HEK293 (cell line): ENCODE measurements around the gene DHDH.

Experiments
- CTCF ChIA-PET: fragments of 350-600 bp; formaldehyde crosslinking; extraction: SDS; loops from one replicate; lab custom pipeline; 2021; ENCODE audit warnings: antibody characterized with exemption; lab: Yijun Ruan, JAX
- POLR2A ChIA-PET: fragments of 300-600 bp; formaldehyde crosslinking; extraction: SDS; loops from one replicate; lab custom pipeline; 2020; ENCODE audit warnings: antibody characterized with exemption, inconsistent platforms; lab: Yijun Ruan, JAX
- H3K27ac ChIP-seq: fragments of 200-500 bp; sonication (Bioruptor generic); 2 replicates; pipeline ENCODE4 v1.5.1; 2014; ENCODE audit warnings: low read depth, low read length, control low read depth, inconsistent platforms; ENCODE audit errors: extremely low read depth
- H3K36me3 ChIP-seq, 2 experiments: fragments of 200-500 bp in 1 of 2; sonication (Bioruptor generic) in 1 of 2; 1 replicate in 1 of 2; 2 replicates in 1 of 2; pipeline ENCODE4 v1.5.1; 2014 to 2017; ENCODE audit warnings: inconsistent platforms in 2 of 2, low read length in 2 of 2; ENCODE audit not compliant: control insufficient read depth in 2 of 2, insufficient read depth in 1 of 2
- H3K4me1 ChIP-seq: fragments of 200-500 bp; sonication (Bioruptor generic); 2 replicates; pipeline ENCODE4 v1.5.1; 2014; ENCODE audit warnings: mild to moderate bottlenecking, low read length, inconsistent platforms; ENCODE audit not compliant: control insufficient read depth, insufficient read depth
- H3K4me3 ChIP-seq: 2 replicates; pipeline ENCODE4 v1.5.1; 2011; ENCODE audit warnings: low read depth, mild to moderate bottlenecking, control low read depth, low read length, moderate library complexity
- H3K9me3 ChIP-seq: fragments of 200-500 bp; sonication (Bioruptor generic); 2 replicates; pipeline ENCODE4 v1.5.1; 2014; ENCODE audit warnings: low read depth, low read length, inconsistent platforms; ENCODE audit not compliant: control insufficient read depth, insufficient read depth
- BCL11B ChIP-seq: fragments of 450-650 bp; formaldehyde crosslinking; IDR thresholded peaks from 2 replicates; pipeline ENCODE4 v1.5.1; 2016; ENCODE audit warnings: low read depth, missing biosample characterization, missing genetic modification characterization
- GLIS2 ChIP-seq: fragments of 450-650 bp; formaldehyde crosslinking; IDR thresholded peaks from 2 replicates; pipeline ENCODE4 v1.5.1; 2016; ENCODE audit warnings: missing biosample characterization, missing genetic modification characterization
- KLF1 ChIP-seq: fragments of 450-650 bp; formaldehyde crosslinking; IDR thresholded peaks from 2 replicates; pipeline ENCODE4 v1.5.1; 2016; ENCODE audit warnings: missing biosample characterization, missing genetic modification characterization
- KLF8 ChIP-seq: fragments of 450-650 bp; formaldehyde crosslinking; IDR thresholded peaks from 2 replicates; pipeline ENCODE4 v1.5.1; 2016; ENCODE audit warnings: missing biosample characterization, missing genetic modification characterization
- MZF1 ChIP-seq: fragments of 450-650 bp; formaldehyde crosslinking; IDR thresholded peaks from 2 replicates; pipeline ENCODE4 v1.5.1; 2017; ENCODE audit warnings: missing biosample characterization, missing genetic modification characterization, borderline replicate concordance
- SCRT2 ChIP-seq: fragments of 450-650 bp; formaldehyde crosslinking; IDR thresholded peaks from 2 replicates; pipeline ENCODE4 v1.5.1; 2016; ENCODE audit warnings: missing biosample characterization, missing genetic modification characterization
- SP3 ChIP-seq: fragments of 450-650 bp; formaldehyde crosslinking; IDR thresholded peaks from 2 replicates; pipeline ENCODE4 v1.5.1; 2016; ENCODE audit warnings: missing biosample characterization, missing genetic modification characterization
- SP7 ChIP-seq: fragments of 450-650 bp; formaldehyde crosslinking; IDR thresholded peaks from 2 replicates; pipeline ENCODE4 v1.5.1; 2016; ENCODE audit warnings: missing biosample characterization, missing genetic modification characterization
- ZBTB20 ChIP-seq: fragments of 450-650 bp; formaldehyde crosslinking; IDR thresholded peaks from 2 replicates; pipeline ENCODE4 v1.5.1; 2016; ENCODE audit warnings: missing biosample characterization, missing genetic modification characterization
- ZBTB48 ChIP-seq: fragments of 450-650 bp; formaldehyde crosslinking; IDR thresholded peaks from 2 replicates; pipeline ENCODE4 v1.5.1; 2016; ENCODE audit warnings: missing biosample characterization, missing genetic modification characterization
- ZBTB7A ChIP-seq: fragments of 450-650 bp; formaldehyde crosslinking; IDR thresholded peaks from 2 replicates; pipeline ENCODE4 v1.5.1; 2016; ENCODE audit warnings: low read depth, missing biosample characterization, missing genetic modification characterization
- ZEB2 ChIP-seq: fragments of 450-650 bp; formaldehyde crosslinking; IDR thresholded peaks from 2 replicates; pipeline ENCODE4 v1.5.1; 2016; ENCODE audit warnings: missing biosample characterization, missing genetic modification characterization
- ZIC2 ChIP-seq: fragments of 450-650 bp; formaldehyde crosslinking; IDR thresholded peaks from 2 replicates; pipeline ENCODE4 v1.5.1; 2016; ENCODE audit warnings: missing biosample characterization, missing genetic modification characterization
- ZNF266 ChIP-seq: fragments of 450-650 bp; formaldehyde crosslinking; IDR thresholded peaks from 2 replicates; pipeline ENCODE4 v1.5.1; 2016; ENCODE audit warnings: missing biosample characterization, missing genetic modification characterization, low read depth
- ZNF324 ChIP-seq: fragments of 450-650 bp; formaldehyde crosslinking; IDR thresholded peaks from 2 replicates; pipeline ENCODE4 v1.5.1; 2016; ENCODE audit warnings: missing biosample characterization, missing genetic modification characterization
- ZNF366 ChIP-seq: fragments of 450-650 bp; formaldehyde crosslinking; conservative IDR thresholded peaks from 2 replicates; pipeline ENCODE4 v1.5.1; 2016; ENCODE audit warnings: missing biosample characterization, missing genetic modification characterization
- ZNF423 ChIP-seq: fragments of 450-650 bp; formaldehyde crosslinking; IDR thresholded peaks from 2 replicates; pipeline ENCODE4 v1.5.1; 2016; ENCODE audit warnings: missing biosample characterization, missing genetic modification characterization
- ZNF426 ChIP-seq: fragments of 450-650 bp; formaldehyde crosslinking; IDR thresholded peaks from 2 replicates; pipeline ENCODE4 v1.5.1; 2017; ENCODE audit warnings: missing biosample characterization, missing genetic modification characterization, mild to moderate bottlenecking, inconsistent platforms, moderate library complexity
- ZNF433 ChIP-seq: fragments of 450-650 bp; formaldehyde crosslinking; IDR thresholded peaks from 2 replicates; pipeline ENCODE4 v1.5.1; 2016; ENCODE audit warnings: missing biosample characterization, missing genetic modification characterization, low read depth
- ZNF585B ChIP-seq: fragments of 450-650 bp; formaldehyde crosslinking; IDR thresholded peaks from 2 replicates; pipeline ENCODE4 v1.5.1; 2016; ENCODE audit warnings: missing biosample characterization, missing genetic modification characterization
- ZNF600 ChIP-seq: fragments of 450-650 bp; formaldehyde crosslinking; IDR thresholded peaks from 2 replicates; pipeline ENCODE4 v1.5.1; 2016; ENCODE audit warnings: missing biosample characterization, missing genetic modification characterization
- TF ChIP-seq, protein P1 (sequence below): fragments of 450-650 bp; formaldehyde crosslinking; IDR thresholded peaks from 2 replicates; pipeline ENCODE4 v1.5.1; 2016; ENCODE audit warnings: missing biosample characterization, missing genetic modification characterization
- TF ChIP-seq, protein P2 (sequence below): fragments of 450-650 bp; formaldehyde crosslinking; IDR thresholded peaks from 2 replicates; pipeline ENCODE4 v1.5.1; 2017; ENCODE audit warnings: missing biosample characterization, missing genetic modification characterization
- TF ChIP-seq, protein P3 (sequence below): fragments of 450-650 bp; formaldehyde crosslinking; IDR thresholded peaks from 2 replicates; pipeline ENCODE4 v1.5.1; 2016; ENCODE audit warnings: missing biosample characterization, missing genetic modification characterization
- TF ChIP-seq, protein P4 (sequence below): fragments of 450-650 bp; formaldehyde crosslinking; IDR thresholded peaks from 2 replicates; pipeline ENCODE4 v1.5.1; 2016; ENCODE audit warnings: missing biosample characterization, missing genetic modification characterization
- TF ChIP-seq, protein P5 (sequence below): fragments of 450-650 bp; formaldehyde crosslinking; optimal IDR thresholded peaks from 2 replicates; pipeline ENCODE3; 2016; ENCODE audit warnings: missing biosample characterization, mild to moderate bottlenecking, missing genetic modification characterization

Gene DHDH

DNA sequence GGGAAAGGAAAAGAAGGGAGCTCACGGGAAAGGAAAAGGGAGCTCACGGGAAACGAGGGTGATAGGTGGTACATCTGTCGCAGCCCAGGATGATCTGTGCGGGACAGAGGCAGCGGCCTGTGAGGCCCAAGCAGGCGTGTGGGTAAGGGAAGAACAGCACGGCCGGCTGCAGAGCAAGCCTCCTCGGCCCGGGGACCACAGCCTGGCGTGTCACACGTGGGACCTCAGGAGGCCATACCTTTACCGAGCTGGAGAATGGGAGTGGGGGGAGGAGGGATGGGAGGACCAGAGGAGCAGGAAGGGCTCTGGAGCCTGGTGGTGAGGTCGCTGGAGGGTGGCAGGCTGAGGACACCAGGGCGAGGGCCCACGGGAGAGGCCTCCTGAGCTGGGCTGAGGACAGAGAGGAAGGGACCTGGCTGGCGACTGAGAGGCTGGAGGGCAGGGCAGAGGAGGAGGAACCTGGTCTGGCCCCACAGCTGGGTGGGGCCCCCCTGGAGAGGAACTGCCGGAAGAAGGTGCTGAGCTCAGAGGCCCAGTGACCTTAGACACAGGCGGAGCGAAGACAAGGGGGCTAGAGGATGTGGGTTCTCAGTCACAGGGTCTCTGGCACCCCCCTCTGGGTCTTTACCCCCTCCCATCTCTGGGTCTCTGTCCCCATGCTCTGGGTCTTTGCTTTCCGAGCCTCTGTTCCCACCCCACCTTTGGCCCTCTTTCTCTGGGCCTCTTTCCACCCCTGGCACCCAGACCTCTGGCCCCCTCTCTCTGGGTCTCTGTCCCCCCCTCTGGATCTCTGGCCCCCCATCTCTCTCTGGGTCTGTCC lies 28.7 kb downstream of the DHDH start:
- ChIA-PET CTCF (interaction anchor here (0.7 to 1.7 kb wide), 3 partner anchors 8 to 126 kb away, joined by 3 to 10 read pairs (median 5); partner anchors contain the start of gene HSD17B14), POLR2A (interaction anchor here (0.6 to 2.7 kb wide), 8 partner anchors 8 to 185 kb away, joined by 3 to 16 read pairs (median 6); partner anchors contain the start of genes DHDH, GYS1, NUCB1 and PPP1R15A)
- H3K27ac ChIP-seq: peak overlapping the region; percentile 16; the same call in 1 of the 2 replicates
- no peak for TF ChIP-seq ZNF266 (tag by site-specific recombination)
- TF ChIP-seq ZNF585B: no peak
- peak; percentile 48; the same call in 1 of the 2 replicates for TF ChIP-seq BCL11B (tag by site-specific recombination)
- peak; percentile 42; the same call in 1 of the 2 replicates for TF ChIP-seq KLF8 (tag by site-specific recombination)
- TF ChIP-seq ZNF423 (tag by site-specific recombination): no peak
- TF ChIP-seq ZNF600 (tag by site-specific recombination): peak; percentile 87
- TF ChIP-seq, protein P1, sequence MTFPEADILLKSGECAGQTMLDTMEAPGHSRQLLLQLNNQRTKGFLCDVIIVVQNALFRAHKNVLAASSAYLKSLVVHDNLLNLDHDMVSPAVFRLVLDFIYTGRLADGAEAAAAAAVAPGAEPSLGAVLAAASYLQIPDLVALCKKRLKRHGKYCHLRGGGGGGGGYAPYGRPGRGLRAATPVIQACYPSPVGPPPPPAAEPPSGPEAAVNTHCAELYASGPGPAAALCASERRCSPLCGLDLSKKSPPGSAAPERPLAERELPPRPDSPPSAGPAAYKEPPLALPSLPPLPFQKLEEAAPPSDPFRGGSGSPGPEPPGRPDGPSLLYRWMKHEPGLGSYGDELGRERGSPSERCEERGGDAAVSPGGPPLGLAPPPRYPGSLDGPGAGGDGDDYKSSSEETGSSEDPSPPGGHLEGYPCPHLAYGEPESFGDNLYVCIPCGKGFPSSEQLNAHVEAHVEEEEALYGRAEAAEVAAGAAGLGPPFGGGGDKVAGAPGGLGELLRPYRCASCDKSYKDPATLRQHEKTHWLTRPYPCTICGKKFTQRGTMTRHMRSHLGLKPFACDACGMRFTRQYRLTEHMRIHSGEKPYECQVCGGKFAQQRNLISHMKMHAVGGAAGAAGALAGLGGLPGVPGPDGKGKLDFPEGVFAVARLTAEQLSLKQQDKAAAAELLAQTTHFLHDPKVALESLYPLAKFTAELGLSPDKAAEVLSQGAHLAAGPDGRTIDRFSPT: peak; percentile 68
- peak; percentile 48; the same call in 1 of the 2 replicates for TF ChIP-seq ZBTB48
- TF ChIP-seq SCRT2 (tag by site-specific recombination): no peak
- no peak for TF ChIP-seq ZNF426
- TF ChIP-seq ZNF324 (tag by site-specific recombination): no peak
- peak; percentile 55 for TF ChIP-seq KLF1 (tag by site-specific recombination)
- peak; percentile 89 for TF ChIP-seq GLIS2
- TF ChIP-seq ZNF366 (tag by site-specific recombination): peak; percentile 64
- no peak for TF ChIP-seq MZF1
- TF ChIP-seq ZEB2: no peak
- TF ChIP-seq SP7 (tag by site-specific recombination): peak; percentile 47; the same call in 1 of the 2 replicates
- TF ChIP-seq, protein P2, sequence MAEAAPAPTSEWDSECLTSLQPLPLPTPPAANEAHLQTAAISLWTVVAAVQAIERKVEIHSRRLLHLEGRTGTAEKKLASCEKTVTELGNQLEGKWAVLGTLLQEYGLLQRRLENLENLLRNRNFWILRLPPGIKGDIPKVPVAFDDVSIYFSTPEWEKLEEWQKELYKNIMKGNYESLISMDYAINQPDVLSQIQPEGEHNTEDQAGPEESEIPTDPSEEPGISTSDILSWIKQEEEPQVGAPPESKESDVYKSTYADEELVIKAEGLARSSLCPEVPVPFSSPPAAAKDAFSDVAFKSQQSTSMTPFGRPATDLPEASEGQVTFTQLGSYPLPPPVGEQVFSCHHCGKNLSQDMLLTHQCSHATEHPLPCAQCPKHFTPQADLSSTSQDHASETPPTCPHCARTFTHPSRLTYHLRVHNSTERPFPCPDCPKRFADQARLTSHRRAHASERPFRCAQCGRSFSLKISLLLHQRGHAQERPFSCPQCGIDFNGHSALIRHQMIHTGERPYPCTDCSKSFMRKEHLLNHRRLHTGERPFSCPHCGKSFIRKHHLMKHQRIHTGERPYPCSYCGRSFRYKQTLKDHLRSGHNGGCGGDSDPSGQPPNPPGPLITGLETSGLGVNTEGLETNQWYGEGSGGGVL (tag by site-specific recombination): peak; percentile 29
- peak; percentile 51 for TF ChIP-seq ZIC2 (tag by site-specific recombination)
- peak; percentile 15; the same call in 1 of the 2 replicates for TF ChIP-seq ZBTB20 (tag by site-specific recombination)
- TF ChIP-seq, protein P3, sequence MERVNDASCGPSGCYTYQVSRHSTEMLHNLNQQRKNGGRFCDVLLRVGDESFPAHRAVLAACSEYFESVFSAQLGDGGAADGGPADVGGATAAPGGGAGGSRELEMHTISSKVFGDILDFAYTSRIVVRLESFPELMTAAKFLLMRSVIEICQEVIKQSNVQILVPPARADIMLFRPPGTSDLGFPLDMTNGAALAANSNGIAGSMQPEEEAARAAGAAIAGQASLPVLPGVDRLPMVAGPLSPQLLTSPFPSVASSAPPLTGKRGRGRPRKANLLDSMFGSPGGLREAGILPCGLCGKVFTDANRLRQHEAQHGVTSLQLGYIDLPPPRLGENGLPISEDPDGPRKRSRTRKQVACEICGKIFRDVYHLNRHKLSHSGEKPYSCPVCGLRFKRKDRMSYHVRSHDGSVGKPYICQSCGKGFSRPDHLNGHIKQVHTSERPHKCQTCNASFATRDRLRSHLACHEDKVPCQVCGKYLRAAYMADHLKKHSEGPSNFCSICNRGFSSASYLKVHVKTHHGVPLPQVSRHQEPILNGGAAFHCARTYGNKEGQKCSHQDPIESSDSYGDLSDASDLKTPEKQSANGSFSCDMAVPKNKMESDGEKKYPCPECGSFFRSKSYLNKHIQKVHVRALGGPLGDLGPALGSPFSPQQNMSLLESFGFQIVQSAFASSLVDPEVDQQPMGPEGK (tag by site-specific recombination): peak; percentile 64; the same call in 1 of the 2 replicates
- 0 out of 2 replicates have a peak, but pooled peaks have one; percentile 17 for TF ChIP-seq ZBTB7A (tag by site-specific recombination)
- peak; percentile 40 for TF ChIP-seq SP3 (tag by site-specific recombination)
- TF ChIP-seq, protein P4, sequence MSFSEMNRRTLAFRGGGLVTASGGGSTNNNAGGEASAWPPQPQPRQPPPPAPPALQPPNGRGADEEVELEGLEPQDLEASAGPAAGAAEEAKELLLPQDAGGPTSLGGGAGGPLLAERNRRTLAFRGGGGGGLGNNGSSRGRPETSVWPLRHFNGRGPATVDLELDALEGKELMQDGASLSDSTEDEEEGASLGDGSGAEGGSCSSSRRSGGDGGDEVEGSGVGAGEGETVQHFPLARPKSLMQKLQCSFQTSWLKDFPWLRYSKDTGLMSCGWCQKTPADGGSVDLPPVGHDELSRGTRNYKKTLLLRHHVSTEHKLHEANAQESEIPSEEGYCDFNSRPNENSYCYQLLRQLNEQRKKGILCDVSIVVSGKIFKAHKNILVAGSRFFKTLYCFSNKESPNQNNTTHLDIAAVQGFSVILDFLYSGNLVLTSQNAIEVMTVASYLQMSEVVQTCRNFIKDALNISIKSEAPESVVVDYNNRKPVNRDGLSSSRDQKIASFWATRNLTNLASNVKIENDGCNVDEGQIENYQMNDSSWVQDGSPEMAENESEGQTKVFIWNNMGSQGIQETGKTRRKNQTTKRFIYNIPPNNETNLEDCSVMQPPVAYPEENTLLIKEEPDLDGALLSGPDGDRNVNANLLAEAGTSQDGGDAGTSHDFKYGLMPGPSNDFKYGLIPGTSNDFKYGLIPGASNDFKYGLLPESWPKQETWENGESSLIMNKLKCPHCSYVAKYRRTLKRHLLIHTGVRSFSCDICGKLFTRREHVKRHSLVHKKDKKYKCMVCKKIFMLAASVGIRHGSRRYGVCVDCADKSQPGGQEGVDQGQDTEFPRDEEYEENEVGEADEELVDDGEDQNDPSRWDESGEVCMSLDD (tag by site-specific recombination): peak; percentile 54
- TF ChIP-seq, protein P5, sequence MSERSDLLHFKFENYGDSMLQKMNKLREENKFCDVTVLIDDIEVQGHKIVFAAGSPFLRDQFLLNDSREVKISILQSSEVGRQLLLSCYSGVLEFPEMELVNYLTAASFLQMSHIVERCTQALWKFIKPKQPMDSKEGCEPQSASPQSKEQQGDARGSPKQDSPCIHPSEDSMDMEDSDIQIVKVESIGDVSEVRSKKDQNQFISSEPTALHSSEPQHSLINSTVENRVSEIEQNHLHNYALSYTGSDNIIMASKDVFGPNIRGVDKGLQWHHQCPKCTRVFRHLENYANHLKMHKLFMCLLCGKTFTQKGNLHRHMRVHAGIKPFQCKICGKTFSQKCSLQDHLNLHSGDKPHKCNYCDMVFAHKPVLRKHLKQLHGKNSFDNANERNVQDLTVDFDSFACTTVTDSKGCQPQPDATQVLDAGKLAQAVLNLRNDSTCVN (tag by site-specific recombination): no peak
- TF ChIP-seq ZNF433 (tag by site-specific recombination): no peak

More for the DNA sequence above, 28.7 kb downstream of the DHDH start:
- H3K9me3 ChIP-seq: no peaks in the 10 kb centered on the region
- no peak overlapping the region for H3K4me3 ChIP-seq
- peaks cover 13 to 38% of the 10 kb centered on the region in 2 experiments; a peak in 2 of 3 replicates for H3K36me3 ChIP-seq
- peaks cover 20% of the 10 kb centered on the region for H3K4me1 ChIP-seq
